Right atrium auricular region (tissue), 2 donors: Measurements from ENCODE around the gene KCNMB3. TPM values are rescaled to one million over a fixed set of nuclear protein-coding genes. Genes with fewer than 3 reads are reported as not detected.

Experiments
- DNase-seq: peaks from one replicate; pipeline ENCODE4 v3.0.0-alpha.2; 2019; ENCODE audit warnings: low spot score
- H3K27ac ChIP-seq, 2 donors: fragments of 200-600 bp; sonication (generic); 1 replicate in 1 of 2; 2 replicates in 1 of 2; pipeline ENCODE4 v1.5.1; 2016 to 2019
- H3K27me3 ChIP-seq, 2 donors: fragments of 200-600 bp; sonication (generic); one replicate each; pipeline versions ENCODE4 v1.5.1 to v1.6.0; 2017 to 2019
- H3K36me3 ChIP-seq: fragments of 200-600 bp; sonication (generic); one replicate; pipeline ENCODE4 v1.5.1; 2016
- H3K4me1 ChIP-seq, 2 donors: fragments of 200-600 bp; sonication (generic); one replicate each; pipeline versions ENCODE4 v1.5.1 to v1.6.0; 2017 to 2019
- H3K4me3 ChIP-seq, 2 donors: fragments of 200-600 bp; sonication (generic); 1 replicate in 1 of 2; 2 replicates in 1 of 2; pipeline ENCODE4 v1.5.1; 2017 to 2019; ENCODE audit warnings: mild to moderate bottlenecking in 1 of 2, moderate library complexity in 1 of 2
- H3K9me3 ChIP-seq, 2 donors: fragments of 200-600 bp; sonication (generic); one replicate each; pipeline ENCODE4 v1.5.1; 2019
- CTCF ChIP-seq, 2 donors: fragments of 200-600 bp; sonication (generic); IDR thresholded peaks; one replicate each; pipeline ENCODE4 v1.5.1; 2019; ENCODE audit warnings: antibody characterized with exemption in 2 of 2
- total RNA-seq, 2 donors: library from RNA; depleted of rRNA; stranded (reverse); fragments of >200 nt; gene quantifications; one replicate each; pipeline ENCODE4 v1.1.0, GENCODE V29; 2016

The KCNMB3 gene
- total RNA-seq, 2 donors from 2014 or later, result 1.1 to 1.6 TPM

GRCh38 chr3:179289295-179289694, 38.4 kb upstream of the KCNMB3 start:
- Histone ChIP-seq H3K9me3 (no peaks in the 10 kb centered on the region), H3K27ac (no peak overlapping the region), H3K4me3 (no peak overlapping the region), H3K27me3 (no peaks in the 10 kb centered on the region), H3K36me3 (no peaks in the 10 kb centered on the region), H3K4me1 (no peaks in the 10 kb centered on the region)
- DNase-seq, result no peak
- no peak for TF ChIP-seq CTCF (IDR thresholded peaks at IDR 0.05)

DNA sequence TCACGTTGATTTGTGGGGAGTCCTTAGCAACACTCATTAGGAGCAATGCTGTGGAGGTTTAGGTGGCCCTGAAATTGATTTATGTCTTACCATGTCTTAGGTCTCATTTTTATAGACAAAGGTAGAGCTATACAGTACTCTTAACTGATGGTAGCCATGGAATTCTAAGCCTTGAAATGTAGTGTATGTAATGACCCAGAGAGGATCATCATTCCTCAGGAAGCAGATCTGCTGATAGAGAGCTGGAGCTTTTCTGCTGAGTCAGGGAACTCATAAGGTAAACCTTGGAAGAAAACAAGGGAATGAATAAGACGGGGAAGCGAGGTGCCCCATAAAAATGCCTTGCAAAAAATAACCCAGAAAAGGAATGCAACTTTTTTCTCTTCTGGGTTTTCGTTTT, 37.9 kb upstream of the KCNMB3 start:
- DNase-seq, result no peak
- Histone ChIP-seq H3K9me3 (no peaks in the 10 kb centered on the region), H3K4me1 (no peaks in the 10 kb centered on the region), H3K36me3 (no peaks in the 10 kb centered on the region), H3K4me3 (no peak overlapping the region), H3K27me3 (no peaks in the 10 kb centered on the region), H3K27ac (no peak overlapping the region)
- TF ChIP-seq CTCF (IDR thresholded peaks at IDR 0.05), result no peak

- TF ChIP-seq CTCF (IDR thresholded peaks at IDR 0.05), result no peak
- H3K27me3 ChIP-seq, result no peaks in the 10 kb centered on the region
- H3K27ac ChIP-seq, result no peak overlapping the region
- H3K4me1 ChIP-seq, result no peaks in the 10 kb centered on the region
- H3K36me3 ChIP-seq, result no peaks in the 10 kb centered on the region
- no peak overlapping the region for H3K4me3 ChIP-seq
- DNase-seq, result no peak
- H3K9me3 ChIP-seq, result no peaks in the 10 kb centered on the region
Measured at GRCh38 chr3:179286331-179286730, 35.4 kb upstream of the KCNMB3 start.

- no peaks in the 10 kb centered on the region for H3K9me3 ChIP-seq
- H3K27me3 ChIP-seq, result no peaks in the 10 kb centered on the region
- TF ChIP-seq CTCF (IDR thresholded peaks at IDR 0.05), result no peak
- H3K36me3 ChIP-seq, result no peaks in the 10 kb centered on the region
- no peak for DNase-seq
- H3K4me1 ChIP-seq, result no peaks in the 10 kb centered on the region
- no peak overlapping the region for H3K27ac ChIP-seq
- H3K4me3 ChIP-seq, result no peak overlapping the region
Measured at GRCh38 chr3:179281825-179282224, 30.9 kb upstream of the KCNMB3 start.

- TF ChIP-seq CTCF (IDR thresholded peaks at IDR 0.05), result no peak
- Histone ChIP-seq H3K4me1 (no peaks in the 10 kb centered on the region), H3K36me3 (no peaks in the 10 kb centered on the region), H3K4me3 (no peak overlapping the region), H3K9me3 (no peaks in the 10 kb centered on the region), H3K27ac (no peak overlapping the region), H3K27me3 (no peaks in the 10 kb centered on the region)
- DNase-seq, result no peak
Measured at GRCh38 chr3:179279837-179280236, 28.9 kb upstream of the KCNMB3 start.

- Histone ChIP-seq H3K36me3 (no peaks in the 10 kb centered on the region), H3K27ac (no peak overlapping the region), H3K9me3 (no peaks in the 10 kb centered on the region), H3K4me1 (no peaks in the 10 kb centered on the region), H3K4me3 (no peak overlapping the region), H3K27me3 (no peaks in the 10 kb centered on the region)
- TF ChIP-seq CTCF (IDR thresholded peaks at IDR 0.05), result no peak
- no peak for DNase-seq
Measured at GRCh38 chr3:179278932-179279693, 28.2 kb upstream of the KCNMB3 start.
